ENCODE measurements around the gene IPO13. TPM values are rescaled to one million over a fixed set of nuclear protein-coding genes. Genes with fewer than 3 reads are reported as not detected.

Gene IPO13
- polyA plus RNA-seq, 3 donors, result 10.1 to 20.4 (median 10.6) TPM

DNA sequence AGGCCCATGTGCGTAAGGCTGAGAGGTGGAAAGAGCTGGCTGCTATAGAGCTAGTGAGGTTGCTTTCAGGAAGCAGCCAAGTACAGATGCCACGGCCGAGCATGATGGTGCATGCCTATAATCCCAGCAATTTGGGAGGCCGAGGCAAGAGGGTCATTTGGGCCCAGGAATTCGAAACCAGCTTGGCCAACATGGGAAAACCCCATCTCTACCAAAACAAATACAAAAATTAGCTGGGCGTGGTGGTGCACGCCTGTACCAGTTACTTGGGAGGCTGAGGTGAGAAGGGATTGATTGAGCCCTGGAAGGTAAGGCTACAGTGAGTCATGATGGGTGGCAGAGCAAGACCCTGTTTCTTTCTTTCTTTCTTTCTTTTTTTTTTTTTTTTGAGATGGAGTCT, 47.3 kb downstream of the IPO13 start:
- no peak for TF ChIP-seq CTCF (IDR thresholded peaks at IDR 0.05)
- Mint-ChIP-seq H3K36me3 (no peaks in the 10 kb centered on the region), H3K4me3 (no peak overlapping the region), H3K27me3 (ENCODE audit: low read depth in 3 of 3) (peaks cover 2 to 11% (median 10%) of the 10 kb centered on the region in 3 donors), H3K27ac (no peak overlapping the region), H3K9me3 (no peaks in the 10 kb centered on the region), H3K4me1 (peaks cover 18% of the 10 kb centered on the region)
- H3K9me3 ChIP-seq (replicated peaks in 1 of 2; ENCODE audit: control insufficient read depth in 1 of 2, insufficient read depth in 1 of 2, low read length in 2 of 2), result no peaks in the 10 kb centered on the region
- no peaks in the 10 kb centered on the region for H3K27me3 ChIP-seq (ENCODE audit: control insufficient read depth in 2 of 2, insufficient read depth in 2 of 2, low read length in 2 of 2)
- intact Hi-C loops (cut with micrococcal nuclease), result no loop called here
- H2AFZ ChIP-seq (ENCODE audit: insufficient read depth, low read depth, low read length, poor library complexity, severe bottlenecking), result no peak overlapping the region
- no peak overlapping the region for H3K4me2 ChIP-seq (replicated peaks; ENCODE audit: extremely low read depth, low read length, poor library complexity, severe bottlenecking)
- no peak overlapping the region for H3K9ac ChIP-seq (ENCODE audit: insufficient read depth, low read length, poor library complexity, severe bottlenecking)
- no peak overlapping the region for H3K4me3 ChIP-seq (replicated peaks in 1 of 3; ENCODE audit: low read depth in 2 of 3, low read length in 3 of 3)
- H4K20me1 ChIP-seq (ENCODE audit: insufficient read depth, low read length), result no peaks in the 10 kb centered on the region
- no peak overlapping the region for H3K27ac ChIP-seq (ENCODE audit: low read depth in 1 of 2, low read length in 2 of 2)
- H3K79me2 ChIP-seq (ENCODE audit: insufficient read depth, low read length), result no peaks in the 10 kb centered on the region
- peaks cover 13 to 19% of the 10 kb centered on the region in 2 donors for H3K4me1 ChIP-seq (ENCODE audit: control insufficient read depth in 1 of 2, insufficient read depth in 2 of 2, low read length in 2 of 2)
- DNase-seq, result no peak
- 83% methylated on average over 1 of the region's 7 CpGs for WGBS (ENCODE audit: insufficient coverage)
- H3K36me3 ChIP-seq (replicated peaks in 1 of 2; ENCODE audit: control insufficient read depth in 1 of 2, insufficient read depth in 2 of 2, low read length in 2 of 2), result no peaks in the 10 kb centered on the region

DNA sequence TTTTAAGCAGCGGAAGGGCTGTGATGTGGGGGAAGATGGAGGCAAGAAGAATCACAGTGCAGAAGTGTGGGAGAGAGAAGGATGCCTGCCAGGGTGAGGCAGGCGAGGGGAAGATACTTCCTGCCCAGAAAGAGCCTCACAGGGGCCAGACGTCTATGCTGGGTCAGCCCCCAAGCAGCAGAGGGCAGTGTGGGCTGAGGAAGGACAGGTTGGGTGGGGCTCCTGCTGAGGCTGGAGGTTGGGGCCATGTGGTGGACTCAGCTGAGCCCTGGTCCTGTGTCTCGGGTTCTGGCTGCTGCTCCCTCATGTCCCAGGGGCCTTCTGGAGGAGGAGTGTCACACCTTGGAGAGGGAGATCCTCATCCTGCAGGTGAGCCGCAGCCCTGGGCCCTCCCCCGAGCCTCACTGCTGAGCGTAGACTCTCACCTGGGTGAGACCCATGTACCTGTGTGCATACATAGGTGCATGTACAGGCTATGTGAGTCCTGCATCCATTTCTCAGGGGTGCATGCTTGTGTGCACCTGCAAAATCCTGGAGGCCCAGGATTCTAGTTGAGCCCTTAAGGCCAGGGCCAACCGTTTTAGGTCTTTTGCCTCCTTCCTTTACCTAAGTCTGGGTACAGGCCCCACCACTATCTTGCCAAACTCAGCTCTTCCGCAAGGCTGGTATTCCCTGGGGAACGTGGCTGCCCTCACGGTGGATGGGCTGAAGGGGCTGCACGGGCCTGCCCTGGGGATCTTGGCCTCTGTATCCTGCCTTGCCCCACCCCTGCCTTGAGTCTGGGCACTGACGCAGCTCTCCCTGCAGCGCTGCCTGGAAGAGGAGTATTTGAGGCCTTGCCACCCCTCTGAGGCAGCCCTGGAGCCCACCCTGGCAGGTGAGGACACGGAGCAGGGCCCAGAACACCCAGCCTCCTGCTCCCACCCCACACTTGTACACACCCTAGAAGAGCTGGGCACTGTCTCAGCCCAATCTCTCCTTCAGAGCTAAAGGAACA, 48.3 kb downstream of the IPO13 start:
- whole genome bisulfite sequencing (ENCODE audit: insufficient coverage), result 79% methylated on average over 13 of the region's 15 CpGs
- no peak overlapping the region for H3K4me2 ChIP-seq (replicated peaks; ENCODE audit: extremely low read depth, low read length, poor library complexity, severe bottlenecking)
- no peak for TF ChIP-seq CTCF (IDR thresholded peaks at IDR 0.05)
- no peaks in the 10 kb centered on the region for H3K79me2 ChIP-seq (ENCODE audit: insufficient read depth, low read length)
- Mint-ChIP-seq H3K9me3 (no peaks in the 10 kb centered on the region), H3K36me3 (no peaks in the 10 kb centered on the region), H3K27ac (peak overlapping the region in 1 of 7 donors; percentile 60), H3K27me3 (ENCODE audit: low read depth in 3 of 3) (peaks cover 2 to 9% (median 9%) of the 10 kb centered on the region in 3 donors), H3K4me1 (peaks cover 18% of the 10 kb centered on the region), H3K4me3 (no peak overlapping the region)
- H3K9me3 ChIP-seq (replicated peaks in 1 of 2; ENCODE audit: control insufficient read depth in 1 of 2, insufficient read depth in 1 of 2, low read length in 2 of 2), result no peaks in the 10 kb centered on the region
- H3K36me3 ChIP-seq (replicated peaks in 1 of 2; ENCODE audit: control insufficient read depth in 1 of 2, insufficient read depth in 2 of 2, low read length in 2 of 2), result no peaks in the 10 kb centered on the region
- no peak overlapping the region for H3K27ac ChIP-seq (ENCODE audit: low read depth in 1 of 2, low read length in 2 of 2)
- H3K27me3 ChIP-seq (ENCODE audit: control insufficient read depth in 2 of 2, insufficient read depth in 2 of 2, low read length in 2 of 2), result no peaks in the 10 kb centered on the region
- no peak for DNase-seq
- no peak overlapping the region for H2AFZ ChIP-seq (ENCODE audit: insufficient read depth, low read depth, low read length, poor library complexity, severe bottlenecking)
- intact Hi-C loops (cut with micrococcal nuclease), result no loop called here
- H3K9ac ChIP-seq (ENCODE audit: insufficient read depth, low read length, poor library complexity, severe bottlenecking), result no peak overlapping the region
- no peaks in the 10 kb centered on the region for H4K20me1 ChIP-seq (ENCODE audit: insufficient read depth, low read length)
- H3K4me3 ChIP-seq (replicated peaks in 1 of 3; ENCODE audit: low read depth in 2 of 3, low read length in 3 of 3), result no peak overlapping the region
- peaks cover 13 to 19% of the 10 kb centered on the region in 2 donors for H3K4me1 ChIP-seq (ENCODE audit: control insufficient read depth in 1 of 2, insufficient read depth in 2 of 2, low read length in 2 of 2)

Data from CD14-positive monocyte (primary cell).